ENCODE data around the gene TBC1D9.

DNA sequence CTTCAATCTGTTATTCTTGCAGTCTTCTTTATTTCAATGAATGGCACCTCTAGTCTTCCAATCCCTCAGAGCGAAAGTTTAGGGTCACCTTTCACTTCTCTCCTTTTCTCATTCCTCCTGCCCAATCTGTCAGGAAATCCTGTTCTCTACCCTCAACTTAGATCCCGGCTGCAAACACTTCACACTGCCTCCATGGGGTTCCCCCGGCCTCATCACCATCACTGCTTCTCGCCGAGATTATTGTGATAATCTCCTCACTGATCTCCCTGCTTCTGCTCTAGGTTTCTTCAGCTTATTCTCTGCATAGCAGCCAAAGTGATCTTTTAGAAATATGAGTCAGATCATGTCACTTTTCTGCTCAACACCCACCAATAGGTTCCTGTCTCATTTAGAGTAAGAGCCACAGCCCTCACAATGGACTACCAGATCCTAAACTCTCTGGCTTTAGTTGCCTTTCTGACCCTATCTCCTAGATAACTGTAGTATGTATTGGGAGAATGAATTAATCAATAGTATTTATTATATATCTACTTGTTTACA, 43.6 kb upstream of the TBC1D9 start:
- TF ChIP-seq, protein P1, sequence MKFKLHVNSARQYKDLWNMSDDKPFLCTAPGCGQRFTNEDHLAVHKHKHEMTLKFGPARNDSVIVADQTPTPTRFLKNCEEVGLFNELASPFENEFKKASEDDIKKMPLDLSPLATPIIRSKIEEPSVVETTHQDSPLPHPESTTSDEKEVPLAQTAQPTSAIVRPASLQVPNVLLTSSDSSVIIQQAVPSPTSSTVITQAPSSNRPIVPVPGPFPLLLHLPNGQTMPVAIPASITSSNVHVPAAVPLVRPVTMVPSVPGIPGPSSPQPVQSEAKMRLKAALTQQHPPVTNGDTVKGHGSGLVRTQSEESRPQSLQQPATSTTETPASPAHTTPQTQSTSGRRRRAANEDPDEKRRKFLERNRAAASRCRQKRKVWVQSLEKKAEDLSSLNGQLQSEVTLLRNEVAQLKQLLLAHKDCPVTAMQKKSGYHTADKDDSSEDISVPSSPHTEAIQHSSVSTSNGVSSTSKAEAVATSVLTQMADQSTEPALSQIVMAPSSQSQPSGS (tag by site-specific recombination; IDR thresholded peaks at IDR 0.05; ENCODE audit: low read depth), result no peak
- TF ChIP-seq KLF9 (tag by site-specific recombination; IDR thresholded peaks at IDR 0.05; ENCODE audit: low read depth) (no peak), ZBTB20 (tag by site-specific recombination; IDR thresholded peaks at IDR 0.05) (no peak), BCL11A (tag by site-specific recombination; IDR thresholded peaks at IDR 0.05; ENCODE audit: low read depth) (no peak)
- TF ChIP-seq, protein P2, sequence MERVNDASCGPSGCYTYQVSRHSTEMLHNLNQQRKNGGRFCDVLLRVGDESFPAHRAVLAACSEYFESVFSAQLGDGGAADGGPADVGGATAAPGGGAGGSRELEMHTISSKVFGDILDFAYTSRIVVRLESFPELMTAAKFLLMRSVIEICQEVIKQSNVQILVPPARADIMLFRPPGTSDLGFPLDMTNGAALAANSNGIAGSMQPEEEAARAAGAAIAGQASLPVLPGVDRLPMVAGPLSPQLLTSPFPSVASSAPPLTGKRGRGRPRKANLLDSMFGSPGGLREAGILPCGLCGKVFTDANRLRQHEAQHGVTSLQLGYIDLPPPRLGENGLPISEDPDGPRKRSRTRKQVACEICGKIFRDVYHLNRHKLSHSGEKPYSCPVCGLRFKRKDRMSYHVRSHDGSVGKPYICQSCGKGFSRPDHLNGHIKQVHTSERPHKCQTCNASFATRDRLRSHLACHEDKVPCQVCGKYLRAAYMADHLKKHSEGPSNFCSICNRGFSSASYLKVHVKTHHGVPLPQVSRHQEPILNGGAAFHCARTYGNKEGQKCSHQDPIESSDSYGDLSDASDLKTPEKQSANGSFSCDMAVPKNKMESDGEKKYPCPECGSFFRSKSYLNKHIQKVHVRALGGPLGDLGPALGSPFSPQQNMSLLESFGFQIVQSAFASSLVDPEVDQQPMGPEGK (tag by site-specific recombination; IDR thresholded peaks at IDR 0.05), result no peak
- TF ChIP-seq, protein P3, sequence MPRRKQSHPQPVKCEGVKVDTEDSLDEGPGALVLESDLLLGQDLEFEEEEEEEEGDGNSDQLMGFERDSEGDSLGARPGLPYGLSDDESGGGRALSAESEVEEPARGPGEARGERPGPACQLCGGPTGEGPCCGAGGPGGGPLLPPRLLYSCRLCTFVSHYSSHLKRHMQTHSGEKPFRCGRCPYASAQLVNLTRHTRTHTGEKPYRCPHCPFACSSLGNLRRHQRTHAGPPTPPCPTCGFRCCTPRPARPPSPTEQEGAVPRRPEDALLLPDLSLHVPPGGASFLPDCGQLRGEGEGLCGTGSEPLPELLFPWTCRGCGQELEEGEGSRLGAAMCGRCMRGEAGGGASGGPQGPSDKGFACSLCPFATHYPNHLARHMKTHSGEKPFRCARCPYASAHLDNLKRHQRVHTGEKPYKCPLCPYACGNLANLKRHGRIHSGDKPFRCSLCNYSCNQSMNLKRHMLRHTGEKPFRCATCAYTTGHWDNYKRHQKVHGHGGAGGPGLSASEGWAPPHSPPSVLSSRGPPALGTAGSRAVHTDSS (tag by site-specific recombination; IDR thresholded peaks at IDR 0.05), result no peak
- TF ChIP-seq, protein P4, sequence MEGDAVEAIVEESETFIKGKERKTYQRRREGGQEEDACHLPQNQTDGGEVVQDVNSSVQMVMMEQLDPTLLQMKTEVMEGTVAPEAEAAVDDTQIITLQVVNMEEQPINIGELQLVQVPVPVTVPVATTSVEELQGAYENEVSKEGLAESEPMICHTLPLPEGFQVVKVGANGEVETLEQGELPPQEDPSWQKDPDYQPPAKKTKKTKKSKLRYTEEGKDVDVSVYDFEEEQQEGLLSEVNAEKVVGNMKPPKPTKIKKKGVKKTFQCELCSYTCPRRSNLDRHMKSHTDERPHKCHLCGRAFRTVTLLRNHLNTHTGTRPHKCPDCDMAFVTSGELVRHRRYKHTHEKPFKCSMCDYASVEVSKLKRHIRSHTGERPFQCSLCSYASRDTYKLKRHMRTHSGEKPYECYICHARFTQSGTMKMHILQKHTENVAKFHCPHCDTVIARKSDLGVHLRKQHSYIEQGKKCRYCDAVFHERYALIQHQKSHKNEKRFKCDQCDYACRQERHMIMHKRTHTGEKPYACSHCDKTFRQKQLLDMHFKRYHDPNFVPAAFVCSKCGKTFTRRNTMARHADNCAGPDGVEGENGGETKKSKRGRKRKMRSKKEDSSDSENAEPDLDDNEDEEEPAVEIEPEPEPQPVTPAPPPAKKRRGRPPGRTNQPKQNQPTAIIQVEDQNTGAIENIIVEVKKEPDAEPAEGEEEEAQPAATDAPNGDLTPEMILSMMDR (tag by site-specific recombination; IDR thresholded peaks at IDR 0.05), result no peak

All from HEK293 (cell line).